ENCODE results near the gene KIF3B. TPM values are rescaled to one million over a fixed set of nuclear protein-coding genes. Genes with fewer than 3 reads are reported as not detected.

KIF3B gene
- total and polyA plus RNA-seq, 2 of the 13 experiments (the other 11 are each of a cell fraction or from before 2014, with no cell fraction given): 23.6 to 28.8 TPM

GRCh38 chr20:32244150-32244823 is 33.2 kb upstream of the KIF3B start (continued):
- TF ChIP-seq PAXIP1 (CRISPR knock-in tag; conservative IDR thresholded peaks at IDR 0.05) (peak; percentile 60; the same call in 1 of the 2 replicates), BORCS8-MEF2B (CRISPR knock-in tag; IDR thresholded peaks at IDR 0.05) (no peak), ZNF784 (CRISPR knock-in tag; IDR thresholded peaks at IDR 0.05; ENCODE audit: borderline replicate concordance) (no peak), ZNF3 (CRISPR knock-in tag; IDR thresholded peaks at IDR 0.05) (no peak), BCL6 (CRISPR knock-in tag; IDR thresholded peaks at IDR 0.05) (no peak), CC2D1A (CRISPR knock-in tag; IDR thresholded peaks at IDR 0.05) (no peak), ZNF605 (CRISPR knock-in tag; IDR thresholded peaks at IDR 0.05) (no peak), ZNF230 (CRISPR knock-in tag; IDR thresholded peaks at IDR 0.05) (0 out of 2 replicates have a peak, but pooled peaks have one; percentile 35), NFAT5 (CRISPR knock-in tag; IDR thresholded peaks at IDR 0.05) (no peak), PPARG (CRISPR knock-in tag; conservative IDR thresholded peaks at IDR 0.05) (peak; percentile 43; the same call in 1 of the 2 replicates), GFI1 (CRISPR knock-in tag; IDR thresholded peaks at IDR 0.05; ENCODE audit: borderline replicate concordance) (no peak), NFYB (CRISPR knock-in tag; IDR thresholded peaks at IDR 0.05) (no peak), HNRNPK (IDR thresholded peaks at IDR 0.05; ENCODE audit: low read depth, low read length, poor library complexity, severe bottlenecking) (no peak), MTA1 (CRISPR knock-in tag; IDR thresholded peaks at IDR 0.05; ENCODE audit: borderline replicate concordance) (no peak), CHD4 (IDR thresholded peaks at IDR 0.05; ENCODE audit: borderline replicate concordance, low read length) (no peak), KLF9 (CRISPR knock-in tag; IDR thresholded peaks at IDR 0.05; ENCODE audit: low read depth) (no peak), RARG (CRISPR knock-in tag; IDR thresholded peaks at IDR 0.05; ENCODE audit: low read depth) (no peak)
